Stimulated activated CD8-positive, alpha-beta memory T cell treated with anti-CD3 and anti-CD28 coated beads, Interleukin-7, amount 100 ng/mL, for 48 hours (primary cell): Measurements from ENCODE around the gene TRABD2B.

Experiments
- DNase-seq, 2 donors: peaks; one replicate each; pipeline ENCODE4 v3.0.0-alpha.2; 2020; ENCODE audit warnings: low read depth in 1 of 2; ENCODE audit errors: extremely low read depth in 1 of 2

Gene TRABD2B

DNA sequence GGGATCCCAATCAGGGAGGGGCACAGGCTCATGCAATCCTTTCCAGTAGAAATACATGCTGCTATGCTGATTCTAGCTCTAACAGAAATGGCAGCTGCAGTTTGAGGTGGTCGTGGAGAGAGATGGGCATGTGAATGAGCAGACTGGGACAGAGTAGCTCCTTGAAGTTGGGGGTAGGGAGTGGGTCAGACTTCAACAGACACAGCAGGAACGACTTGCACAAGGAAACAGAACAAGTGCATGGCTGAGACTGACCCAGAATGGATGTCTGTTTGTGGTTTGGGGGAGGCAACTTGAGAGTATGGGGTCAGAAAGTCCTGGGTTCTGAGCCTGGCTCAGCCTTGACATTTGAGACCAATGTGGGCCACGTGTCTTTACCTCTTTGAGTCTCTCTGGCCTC is 25.1 kb upstream of the TRABD2B start:
- DNase-seq, result no peak

DNA sequence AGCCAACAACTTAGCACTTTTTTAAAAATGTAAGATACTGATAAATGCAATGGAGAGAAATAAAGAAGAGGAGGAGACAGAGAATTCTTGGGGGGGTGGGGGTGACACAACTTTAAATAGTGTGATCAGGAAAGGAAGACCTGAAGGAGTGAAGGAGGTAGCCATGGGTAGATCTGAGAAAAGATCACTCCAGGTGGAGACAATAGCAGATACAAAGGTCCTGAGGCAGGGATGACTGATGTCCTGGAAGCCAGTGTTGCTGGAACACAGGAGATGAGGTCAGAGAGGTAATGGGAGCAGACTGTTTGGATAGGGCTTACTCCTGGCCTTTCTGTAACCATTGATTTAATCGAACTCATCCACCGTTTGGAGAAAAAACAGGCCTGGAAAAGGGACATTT is 24.6 kb upstream of the TRABD2B start:
- no peak for DNase-seq

DNA sequence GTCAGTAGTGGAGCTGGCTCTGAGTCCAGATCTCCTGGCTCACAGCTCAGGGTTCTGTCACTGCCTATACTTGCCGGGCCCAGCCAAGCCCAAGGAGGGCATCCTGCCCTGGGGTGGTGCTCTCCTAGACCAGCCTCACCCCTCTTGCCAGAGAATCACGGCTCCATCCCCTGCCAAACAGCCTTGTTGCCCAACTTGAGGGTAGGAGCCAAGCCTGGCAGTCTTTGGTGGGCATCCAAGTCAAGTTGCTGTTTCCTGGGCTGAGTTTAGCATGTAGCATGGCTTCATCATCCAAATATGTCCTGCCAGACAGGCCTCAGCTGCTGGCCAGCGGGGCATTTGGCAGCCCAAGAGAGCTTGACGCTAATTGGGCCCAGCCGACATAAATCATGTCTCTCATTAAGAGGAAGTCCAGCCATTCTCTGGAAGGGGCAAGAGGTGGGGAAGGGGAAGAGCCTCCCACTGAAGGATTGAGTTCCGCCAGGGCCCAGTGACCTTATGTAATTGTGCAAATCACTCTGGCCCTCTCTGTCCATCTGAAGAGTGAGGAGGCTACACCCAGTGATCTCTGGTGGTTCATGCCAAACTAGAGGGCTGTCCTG is 22.6 kb upstream of the TRABD2B start:
- no peak for DNase-seq

DNA sequence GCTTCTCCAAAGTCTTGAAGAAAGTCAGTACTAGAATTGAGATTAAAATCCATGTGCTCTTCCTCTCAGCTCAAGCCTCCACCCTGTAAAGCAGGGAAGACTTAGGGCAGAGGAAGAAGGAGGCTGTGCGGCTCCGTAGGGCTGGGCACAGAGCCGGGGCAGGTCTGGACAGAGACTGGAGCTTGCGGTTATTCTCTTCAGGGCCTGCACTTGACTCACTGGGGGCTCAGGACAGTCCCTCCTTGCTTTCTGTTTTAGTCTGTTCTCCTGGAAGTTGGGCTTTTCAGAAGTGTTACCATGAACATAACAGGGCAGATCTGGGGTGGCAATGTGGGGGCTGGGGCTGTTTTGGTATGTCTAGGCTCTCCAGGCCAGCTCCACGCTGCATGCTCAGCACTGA is 21.6 kb upstream of the TRABD2B start:
- DNase-seq, result no peak

DNA sequence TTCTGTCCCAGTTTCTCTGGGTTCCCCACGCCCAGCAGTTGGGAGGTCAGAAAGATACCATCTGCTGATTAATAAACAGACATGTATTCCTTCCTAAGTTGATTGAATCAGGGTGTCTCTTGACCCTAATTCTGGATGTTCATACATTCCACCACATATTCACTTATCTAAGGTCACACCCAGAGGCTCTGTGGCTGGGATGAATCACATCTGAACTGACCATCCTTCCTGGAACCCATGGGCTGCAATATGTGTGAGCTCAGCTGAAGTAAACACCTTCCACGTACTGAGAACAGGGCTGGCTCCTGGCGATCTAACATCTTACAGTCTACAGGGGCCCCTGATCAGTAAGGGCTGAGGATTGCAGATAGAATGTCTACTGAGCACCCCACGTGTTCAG is 20.5 kb upstream of the TRABD2B start:
- no peak for DNase-seq

DNA sequence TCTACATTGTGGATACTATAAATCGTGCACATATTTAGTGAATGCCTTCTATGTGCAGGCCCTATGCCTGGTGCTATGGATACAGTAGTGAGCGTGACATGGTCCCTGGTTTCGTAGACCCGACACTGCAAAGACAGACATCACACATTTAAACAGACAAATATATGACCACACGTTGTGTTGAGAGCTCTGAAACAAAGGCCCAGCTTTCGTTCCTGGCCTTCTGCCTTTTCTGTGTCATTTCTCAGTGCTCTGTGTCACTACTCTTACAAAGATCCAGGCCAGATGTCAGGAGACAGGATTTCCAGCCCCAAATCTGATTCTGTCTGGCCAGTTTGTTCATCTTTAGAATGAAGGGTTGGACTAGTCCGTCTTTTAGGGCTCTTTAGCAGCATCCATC is 19.3 kb upstream of the TRABD2B start:
- DNase-seq, result no peak

DNA sequence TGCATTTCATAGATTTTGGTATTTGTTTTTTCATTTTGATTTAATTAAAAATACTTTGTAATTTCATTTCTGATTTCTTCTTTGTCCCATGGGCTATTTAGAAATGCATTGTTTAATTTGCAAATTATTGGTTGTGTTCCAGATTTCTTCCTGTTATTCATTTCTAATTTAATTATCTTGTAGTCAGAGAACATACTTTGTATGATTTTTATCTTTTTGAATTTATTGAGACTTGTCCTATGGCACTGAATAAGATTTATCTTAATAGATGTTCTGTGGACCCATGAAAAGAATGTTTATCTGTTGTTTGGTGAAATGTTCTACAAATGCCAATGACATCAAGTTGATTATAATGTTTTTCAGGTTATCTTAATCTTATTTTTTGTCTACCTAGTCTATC is 16.1 kb upstream of the TRABD2B start:
- no peak for DNase-seq

DNA sequence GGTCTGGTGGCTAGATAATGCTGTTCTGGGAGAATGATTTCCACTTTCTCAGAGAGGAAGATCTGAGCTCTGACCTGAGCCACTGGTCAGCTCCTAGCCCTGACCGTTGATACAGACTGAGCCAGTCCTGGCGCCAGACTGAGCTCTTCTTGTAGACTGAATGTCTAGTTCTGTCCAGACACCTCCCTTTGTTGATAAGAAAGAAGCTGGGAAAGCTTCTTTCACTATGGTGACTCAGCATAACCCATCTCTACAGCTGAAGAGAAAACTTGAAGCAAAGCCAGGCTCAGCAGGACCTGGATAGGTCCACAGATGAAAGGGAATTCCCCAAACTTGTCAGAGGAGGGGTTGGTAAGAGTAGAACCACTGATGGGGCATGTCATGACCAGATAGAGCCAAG is 9.9 kb upstream of the TRABD2B start:
- no peak for DNase-seq

DNA sequence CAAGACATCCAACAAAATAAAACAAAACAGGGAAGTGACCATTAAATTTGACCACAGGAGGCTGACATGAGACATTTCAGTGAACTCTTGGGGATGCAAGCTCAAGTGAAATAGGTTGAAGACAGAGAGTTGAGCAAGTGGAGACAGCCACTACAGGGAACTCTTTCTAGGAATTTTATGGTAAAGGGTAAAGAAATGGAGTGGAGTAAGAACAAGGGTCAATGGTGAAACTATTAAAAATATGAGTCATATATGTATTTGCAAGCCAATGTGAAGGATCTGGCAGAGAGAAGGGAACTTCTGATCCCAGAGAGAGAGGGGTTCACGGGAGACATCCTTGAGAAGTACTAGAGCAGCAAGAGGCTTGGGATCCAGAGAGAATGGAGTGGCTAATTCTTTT is 9.1 kb upstream of the TRABD2B start:
- DNase-seq, result no peak

DNA sequence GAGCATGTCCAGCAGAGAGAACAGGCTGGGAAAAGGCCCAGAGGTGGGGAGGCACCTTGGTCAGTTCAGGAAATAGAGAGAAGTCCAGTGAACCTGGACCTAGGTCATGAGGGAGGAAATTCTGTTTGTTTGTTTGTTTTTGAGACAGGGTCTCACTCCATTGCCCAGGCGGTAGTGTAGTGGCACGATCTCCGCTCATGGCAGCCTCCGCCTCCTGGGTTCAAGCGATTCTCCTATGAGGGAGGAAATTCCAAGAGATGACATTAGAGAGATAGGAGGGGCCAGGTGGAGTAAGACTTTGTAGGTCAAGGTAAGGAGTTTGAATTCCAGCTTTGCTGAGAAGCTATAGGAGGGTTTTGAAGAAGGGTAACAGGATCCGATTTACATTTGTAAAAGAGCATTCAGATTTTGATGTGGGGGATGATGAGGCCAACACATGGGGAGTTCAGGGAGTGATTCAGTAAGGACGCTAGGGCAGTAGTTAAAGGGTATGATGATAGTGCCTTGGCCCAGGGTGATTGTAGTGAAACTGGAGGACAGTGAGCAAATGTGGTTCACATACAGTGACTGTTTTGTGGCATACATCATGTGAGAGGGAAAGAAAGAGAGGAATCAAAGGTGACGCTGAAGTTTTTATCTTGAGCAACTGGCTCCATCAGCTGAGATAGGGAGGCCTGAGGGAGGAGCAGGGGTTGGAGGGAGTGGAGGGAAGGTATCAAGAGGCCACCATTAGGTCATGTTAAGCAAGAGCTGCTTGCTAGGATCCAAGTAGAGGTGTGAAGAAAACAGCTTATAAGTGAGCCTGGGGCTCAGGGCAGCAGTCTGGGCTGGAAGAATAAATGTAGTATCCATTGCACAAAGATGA is 8.3 kb upstream of the TRABD2B start:
- no peak for DNase-seq

DNA sequence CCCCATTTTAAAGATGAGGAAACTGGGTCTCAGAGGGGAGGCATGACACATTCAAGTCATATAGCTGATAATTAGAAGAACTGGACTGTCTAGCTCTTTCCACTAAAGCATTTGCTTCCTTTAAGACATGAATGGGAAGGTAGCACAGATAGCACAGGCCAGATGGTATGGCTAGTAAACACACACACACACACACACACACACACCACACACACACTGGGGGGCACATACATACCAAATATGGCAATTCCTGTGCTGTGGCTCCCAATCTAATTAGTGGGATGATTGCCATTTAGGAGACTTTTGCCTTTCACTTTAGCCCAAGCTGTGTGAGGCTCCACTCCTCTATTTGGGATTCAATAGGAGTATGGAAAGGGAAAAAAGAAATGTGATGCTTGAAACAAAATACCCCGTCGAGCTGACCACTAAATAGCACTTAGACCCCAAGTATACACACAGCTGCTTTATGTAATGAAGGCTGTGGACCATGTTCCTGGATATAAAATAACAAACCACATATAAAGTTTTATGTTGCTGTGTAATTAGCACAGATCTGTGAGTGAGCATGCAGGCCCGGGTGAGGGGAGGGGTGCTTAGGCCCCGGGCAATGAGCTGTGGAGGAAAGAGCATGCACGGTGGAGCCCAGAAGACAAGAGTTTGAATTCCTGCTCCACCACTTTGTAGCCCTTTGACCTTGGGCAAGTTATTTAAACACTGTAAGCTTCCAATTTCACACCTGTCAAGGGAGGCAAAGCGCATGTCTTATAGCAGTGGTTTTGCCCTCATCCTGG is 6.8 kb upstream of the TRABD2B start:
- no peak for DNase-seq

DNA sequence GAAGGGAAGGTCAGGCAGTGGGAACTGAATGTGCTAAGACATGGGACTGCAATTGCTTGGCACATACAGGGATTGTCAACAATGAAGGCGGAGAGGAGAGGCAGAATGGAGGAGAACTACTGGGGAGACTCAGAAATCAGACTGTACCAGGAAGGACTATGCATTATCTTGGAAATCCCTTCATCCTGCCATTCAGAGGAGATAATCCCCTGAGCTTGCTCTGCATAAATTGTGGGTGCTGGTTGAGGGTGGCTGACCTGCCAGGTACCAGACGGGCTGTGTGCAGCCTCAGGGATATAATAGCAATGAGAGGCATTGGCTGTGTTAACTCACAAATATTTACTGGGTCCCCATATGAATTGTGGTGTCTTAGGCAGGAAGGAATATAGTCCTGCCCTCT is 5.0 kb upstream of the TRABD2B start:
- DNase-seq, result no peak

DNA sequence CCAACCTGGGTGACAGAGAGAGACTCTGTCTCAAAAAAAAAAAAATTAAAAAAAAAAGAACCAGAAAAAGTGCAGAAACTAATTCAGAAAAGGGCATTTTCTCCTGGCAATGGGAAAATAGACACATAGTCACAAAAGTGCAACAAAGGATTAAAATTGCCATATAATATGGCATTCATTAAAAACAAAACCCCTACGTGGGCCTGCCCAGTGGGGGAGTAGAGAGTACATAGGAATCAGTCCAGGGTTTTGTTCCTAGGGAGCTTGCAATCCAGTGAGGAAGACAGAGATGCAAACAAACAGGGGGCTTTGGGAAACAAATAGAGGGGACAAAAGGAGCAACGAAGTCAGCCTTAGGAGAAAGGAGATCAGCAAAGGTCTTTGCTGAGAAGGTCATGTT is 4.5 kb upstream of the TRABD2B start:
- no peak for DNase-seq

DNA sequence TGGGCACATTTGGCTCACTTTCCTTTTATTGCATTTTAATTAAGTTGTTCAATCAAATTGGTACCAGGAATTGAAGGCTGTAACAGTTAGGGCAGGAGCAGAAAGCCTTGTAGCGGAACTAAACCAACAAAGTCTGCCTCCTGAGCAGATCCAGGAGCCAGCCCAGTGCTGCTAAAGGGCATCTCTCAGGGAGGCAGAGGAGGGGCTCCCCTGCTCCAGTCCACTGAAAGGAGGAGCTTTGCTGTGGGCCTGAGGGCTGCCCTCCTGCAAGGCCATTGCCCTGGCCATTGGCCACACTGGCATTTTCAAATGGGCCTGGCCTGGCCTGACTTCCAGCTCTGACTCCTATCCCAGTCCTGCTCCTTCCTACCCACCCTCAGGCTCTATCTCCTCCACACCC is 3.7 kb upstream of the TRABD2B start:
- DNase-seq, result no peak

DNA sequence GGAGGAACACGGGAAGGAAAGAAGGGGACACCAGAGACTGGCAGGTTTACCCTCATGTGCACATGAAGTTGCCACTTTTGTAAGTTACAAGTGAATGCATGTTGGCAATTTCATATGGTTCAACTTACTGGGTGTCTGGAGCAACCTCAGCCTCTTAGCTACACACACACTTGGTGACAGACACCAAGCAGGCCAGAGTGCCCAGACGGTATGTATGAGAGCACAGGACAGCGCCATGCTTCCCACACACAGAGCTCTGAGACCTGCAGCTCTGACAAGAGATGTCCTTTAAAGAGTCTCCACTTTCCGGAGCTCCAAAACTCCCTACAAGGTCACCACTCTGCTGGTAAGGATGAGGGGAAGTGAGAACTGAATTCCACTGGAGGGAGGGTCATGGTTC is 1.9 kb upstream of the TRABD2B start:
- no peak for DNase-seq

DNA sequence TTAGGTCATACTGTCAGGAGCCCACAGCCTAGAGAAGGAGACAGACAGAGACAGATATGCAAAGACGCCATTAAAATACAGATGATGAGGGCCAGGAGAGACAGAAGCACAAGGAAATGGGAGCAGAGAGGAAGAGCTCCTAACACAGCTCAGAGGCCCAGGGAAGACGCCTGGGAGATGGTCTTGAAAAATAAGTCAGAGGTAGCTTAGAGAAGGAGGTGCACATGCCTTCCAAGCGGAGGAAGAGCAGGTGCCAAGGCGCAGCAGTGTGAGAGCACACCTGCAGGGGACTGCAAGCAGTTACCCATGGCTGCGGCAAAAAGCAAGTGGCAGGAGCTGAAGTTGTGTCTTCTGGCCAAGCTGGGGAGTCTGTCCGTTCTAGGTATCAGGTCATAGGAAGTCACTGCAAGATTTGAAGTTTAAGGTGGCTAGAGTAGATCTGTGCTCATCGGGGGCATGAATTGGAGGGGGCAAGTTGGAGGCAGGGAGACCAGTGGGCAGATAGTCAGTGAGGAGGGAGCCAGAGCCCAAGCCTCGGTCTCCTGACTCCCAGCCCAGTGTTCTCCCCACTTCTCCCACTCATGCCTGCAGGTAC is 1.3 kb upstream of the TRABD2B start:
- no peak for DNase-seq

DNA sequence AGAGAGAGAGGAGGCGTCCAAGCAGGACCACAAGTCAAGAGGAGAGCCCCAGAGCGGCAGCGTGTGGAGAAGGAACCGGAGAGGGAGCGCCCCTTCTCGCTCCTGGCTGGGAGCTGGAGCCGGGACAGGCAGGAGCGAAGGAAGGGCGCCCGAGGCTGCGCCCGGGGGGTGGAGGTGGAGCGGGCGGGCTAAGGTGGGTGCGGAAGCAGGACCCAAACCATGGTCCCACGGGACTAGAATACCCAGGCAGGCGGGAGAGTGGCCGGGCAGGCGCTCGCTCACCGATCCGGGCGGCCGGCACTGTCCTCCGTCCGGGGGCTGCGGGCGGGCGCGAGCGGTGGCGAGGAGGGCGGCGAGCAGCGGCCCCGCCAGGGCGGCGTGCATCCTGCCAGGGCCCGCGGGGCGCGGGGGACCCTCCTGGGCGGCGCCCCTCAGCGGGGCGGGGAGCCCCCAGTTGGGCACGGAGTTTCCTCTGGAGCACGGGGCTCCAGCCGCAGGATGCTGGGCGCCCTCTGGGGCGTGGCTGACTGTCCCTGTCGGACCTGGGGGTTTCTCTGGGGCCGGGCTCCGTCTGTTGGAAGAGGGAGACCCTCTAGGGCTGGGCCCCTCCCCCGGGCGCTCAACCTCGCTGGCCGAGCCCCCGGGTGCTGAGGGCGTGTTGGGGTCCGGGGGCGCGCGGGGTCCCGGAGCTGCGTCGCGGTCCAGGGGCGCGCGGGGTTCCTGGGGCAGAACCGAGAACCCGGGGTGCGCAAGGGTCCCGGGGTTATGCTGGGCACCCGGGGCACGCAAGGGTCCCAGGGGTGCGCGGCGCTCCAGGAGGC is 569 bp downstream of the TRABD2B start:
- no peak for DNase-seq

DNA sequence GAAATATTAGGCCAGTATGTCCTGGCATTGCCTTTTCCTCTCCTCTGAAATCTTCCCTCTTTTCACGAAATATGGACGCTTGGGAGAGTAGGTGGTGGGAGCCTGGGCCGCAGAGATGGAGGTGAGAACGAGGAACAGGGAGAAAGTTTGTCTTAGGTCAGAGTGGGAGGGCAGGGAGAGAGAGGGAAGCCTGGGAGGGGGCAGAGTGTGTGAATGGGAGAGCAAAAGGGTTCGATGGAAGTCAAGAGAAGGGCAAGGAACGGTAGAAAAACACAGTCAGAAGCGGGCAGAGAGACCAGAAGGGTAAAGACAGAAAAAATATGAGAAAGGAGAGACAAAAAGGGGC is 1.2 kb downstream of the TRABD2B start:
- DNase-seq, result no peak

DNA sequence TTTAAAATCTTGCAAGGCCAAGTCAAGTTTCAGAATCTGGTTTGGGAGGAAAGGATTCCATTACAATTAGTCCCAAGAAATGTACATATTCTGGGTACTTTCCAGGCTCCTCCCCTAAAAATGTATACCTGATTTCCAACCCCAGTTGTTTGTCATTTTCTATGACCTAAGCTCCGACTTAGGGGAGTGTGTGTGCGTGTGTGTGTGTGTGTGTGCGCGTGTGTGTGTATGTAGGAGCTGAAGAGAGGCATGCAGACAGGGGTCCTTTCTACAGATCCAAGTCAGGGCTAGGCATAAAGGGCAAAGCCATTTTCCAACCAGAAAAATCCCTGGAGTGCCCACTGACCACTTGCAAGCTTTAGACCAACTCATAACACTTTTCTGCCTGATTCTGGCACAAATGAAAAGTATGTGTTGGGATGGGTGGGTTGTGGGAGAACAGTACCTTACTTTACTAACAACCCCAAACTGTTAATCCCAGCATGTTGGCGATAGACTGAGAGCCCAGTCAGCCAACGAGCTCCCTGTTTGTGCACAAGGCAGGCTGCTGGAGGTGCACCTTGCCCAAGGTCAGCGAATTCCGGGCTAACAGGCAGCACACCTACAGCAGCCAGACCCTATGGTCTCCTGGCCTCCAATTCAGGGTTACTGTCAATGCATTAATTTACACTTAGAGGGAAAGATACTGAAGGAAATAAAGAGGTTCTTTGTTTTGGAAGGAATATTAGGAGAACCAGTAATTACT is 1.7 kb downstream of the TRABD2B start:
- DNase-seq, result no peak
